ENCODE data around the gene IFTAP.

DNA sequence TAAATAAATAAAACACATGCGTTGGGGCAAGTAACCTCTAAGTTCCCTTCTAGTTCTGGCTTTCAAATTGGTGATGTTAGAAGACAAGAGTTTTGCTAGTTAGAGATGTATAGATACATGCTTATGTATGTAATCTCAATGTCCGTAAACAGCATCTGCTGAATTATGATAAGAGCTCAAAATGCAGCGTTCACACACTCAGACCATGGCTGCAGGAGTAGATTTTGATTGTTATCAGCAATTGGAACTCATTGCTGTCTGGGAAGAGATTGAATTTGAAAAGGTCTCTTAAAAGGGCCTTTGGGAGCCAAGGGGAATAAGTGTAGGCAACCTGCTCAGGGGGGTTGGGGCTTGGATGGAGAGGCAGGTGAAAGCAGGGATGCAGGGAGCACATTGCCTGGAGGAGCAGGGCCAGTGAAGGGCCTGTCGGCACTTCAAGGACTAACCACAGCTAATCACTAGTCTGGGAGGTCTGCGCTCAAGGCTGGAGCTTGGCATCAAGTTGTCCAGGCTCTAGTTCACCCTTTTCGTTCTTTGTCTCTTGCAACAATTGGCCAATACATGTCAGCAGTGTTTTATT lies 29.2 kb upstream of the IFTAP start:
- TF ChIP-seq, protein P1, sequence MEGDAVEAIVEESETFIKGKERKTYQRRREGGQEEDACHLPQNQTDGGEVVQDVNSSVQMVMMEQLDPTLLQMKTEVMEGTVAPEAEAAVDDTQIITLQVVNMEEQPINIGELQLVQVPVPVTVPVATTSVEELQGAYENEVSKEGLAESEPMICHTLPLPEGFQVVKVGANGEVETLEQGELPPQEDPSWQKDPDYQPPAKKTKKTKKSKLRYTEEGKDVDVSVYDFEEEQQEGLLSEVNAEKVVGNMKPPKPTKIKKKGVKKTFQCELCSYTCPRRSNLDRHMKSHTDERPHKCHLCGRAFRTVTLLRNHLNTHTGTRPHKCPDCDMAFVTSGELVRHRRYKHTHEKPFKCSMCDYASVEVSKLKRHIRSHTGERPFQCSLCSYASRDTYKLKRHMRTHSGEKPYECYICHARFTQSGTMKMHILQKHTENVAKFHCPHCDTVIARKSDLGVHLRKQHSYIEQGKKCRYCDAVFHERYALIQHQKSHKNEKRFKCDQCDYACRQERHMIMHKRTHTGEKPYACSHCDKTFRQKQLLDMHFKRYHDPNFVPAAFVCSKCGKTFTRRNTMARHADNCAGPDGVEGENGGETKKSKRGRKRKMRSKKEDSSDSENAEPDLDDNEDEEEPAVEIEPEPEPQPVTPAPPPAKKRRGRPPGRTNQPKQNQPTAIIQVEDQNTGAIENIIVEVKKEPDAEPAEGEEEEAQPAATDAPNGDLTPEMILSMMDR (IDR thresholded peaks at IDR 0.05), result no peak
- TF ChIP-seq POLR2A (IDR thresholded peaks at IDR 0.05), result no peak
